ENCODE data around the gene GNG7. TPM values are rescaled to one million over a fixed set of nuclear protein-coding genes. Genes with fewer than 3 reads are reported as not detected.
A peak's percentile ranks its signal among the peaks of the same experiment; 100 is the strongest.

GNG7 gene
- polyA plus RNA-seq, 1 of the 3 experiments (the other 2 are of a cell fraction): 2.2 TPM

DNA sequence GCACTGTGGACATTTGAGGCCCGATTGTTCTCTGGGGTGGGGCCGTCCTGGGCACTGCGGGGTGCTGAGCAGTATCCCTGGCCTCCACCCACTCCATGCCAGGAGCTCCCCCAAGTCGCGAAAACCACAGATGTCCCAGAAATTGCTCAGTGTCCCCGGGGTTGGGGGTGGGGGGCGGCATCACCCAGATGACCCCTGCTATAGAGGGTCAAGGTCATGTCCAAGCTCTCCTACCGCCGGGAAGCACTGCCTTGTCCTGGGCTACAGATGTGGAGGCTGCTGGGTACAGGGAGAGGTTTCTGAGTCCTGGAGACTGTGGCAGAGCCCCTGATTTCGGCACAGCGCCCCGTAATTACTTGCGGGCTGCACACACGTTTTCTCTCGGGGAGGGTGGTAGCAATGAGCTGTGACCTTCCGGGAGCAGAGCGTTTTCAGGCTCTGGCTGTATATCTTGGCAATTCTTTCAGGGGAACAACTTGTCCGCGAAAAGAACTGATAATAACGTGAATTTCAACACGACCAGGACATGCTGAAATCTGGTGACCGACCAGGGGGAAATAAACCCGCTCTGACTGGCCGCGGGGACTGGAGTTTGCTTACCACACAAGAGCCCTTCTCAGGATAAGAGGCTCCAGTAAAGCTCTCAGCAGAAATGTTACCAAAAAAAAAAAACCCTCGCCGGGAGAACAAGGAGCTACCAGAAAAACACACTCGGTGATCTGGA is 68.1 kb downstream of the GNG7 start:
- H2AFZ ChIP-seq (ENCODE audit: low read depth): no peak overlapping the region
- peaks cover 6% of the 10 kb centered on the region for H3F3A ChIP-seq (replicated peaks; ENCODE audit: insufficient read depth)
- H3K4me2 ChIP-seq: no peak overlapping the region
- ChIA-PET POLR2A (no interaction called here), CTCF (interaction anchor here (0.7 to 6.3 kb wide), 6 partner anchors 12 to 172 kb away, joined by 3 to 116 read pairs (median 4); no protein-coding TSS in a partner anchor)
- no peak overlapping the region for H3K4me3 ChIP-seq (ENCODE audit: low read depth in 2 of 2, low read length in 1 of 2)
- TF ChIP-seq MAX (IDR thresholded peaks at IDR 0.05; ENCODE audit: low read depth) (no peak), NFIC (IDR thresholded peaks at IDR 0.05; ENCODE audit: borderline replicate concordance) (no peak), EZH2phosphoT487 (IDR thresholded peaks at IDR 0.05; ENCODE audit: borderline replicate concordance, low read depth) (no peak), CTCF (IDR thresholded peaks at IDR 0.05) (no peak), TCF12 (IDR thresholded peaks at IDR 0.05) (no peak), RXRA (IDR thresholded peaks at IDR 0.05; ENCODE audit: borderline replicate concordance, low read depth) (no peak), RAD21 (IDR thresholded peaks at IDR 0.05; ENCODE audit: low read length) (no peak), GABPA (IDR thresholded peaks at IDR 0.05; ENCODE audit: low read depth) (no peak)
- TF ChIP-seq, protein P1, sequence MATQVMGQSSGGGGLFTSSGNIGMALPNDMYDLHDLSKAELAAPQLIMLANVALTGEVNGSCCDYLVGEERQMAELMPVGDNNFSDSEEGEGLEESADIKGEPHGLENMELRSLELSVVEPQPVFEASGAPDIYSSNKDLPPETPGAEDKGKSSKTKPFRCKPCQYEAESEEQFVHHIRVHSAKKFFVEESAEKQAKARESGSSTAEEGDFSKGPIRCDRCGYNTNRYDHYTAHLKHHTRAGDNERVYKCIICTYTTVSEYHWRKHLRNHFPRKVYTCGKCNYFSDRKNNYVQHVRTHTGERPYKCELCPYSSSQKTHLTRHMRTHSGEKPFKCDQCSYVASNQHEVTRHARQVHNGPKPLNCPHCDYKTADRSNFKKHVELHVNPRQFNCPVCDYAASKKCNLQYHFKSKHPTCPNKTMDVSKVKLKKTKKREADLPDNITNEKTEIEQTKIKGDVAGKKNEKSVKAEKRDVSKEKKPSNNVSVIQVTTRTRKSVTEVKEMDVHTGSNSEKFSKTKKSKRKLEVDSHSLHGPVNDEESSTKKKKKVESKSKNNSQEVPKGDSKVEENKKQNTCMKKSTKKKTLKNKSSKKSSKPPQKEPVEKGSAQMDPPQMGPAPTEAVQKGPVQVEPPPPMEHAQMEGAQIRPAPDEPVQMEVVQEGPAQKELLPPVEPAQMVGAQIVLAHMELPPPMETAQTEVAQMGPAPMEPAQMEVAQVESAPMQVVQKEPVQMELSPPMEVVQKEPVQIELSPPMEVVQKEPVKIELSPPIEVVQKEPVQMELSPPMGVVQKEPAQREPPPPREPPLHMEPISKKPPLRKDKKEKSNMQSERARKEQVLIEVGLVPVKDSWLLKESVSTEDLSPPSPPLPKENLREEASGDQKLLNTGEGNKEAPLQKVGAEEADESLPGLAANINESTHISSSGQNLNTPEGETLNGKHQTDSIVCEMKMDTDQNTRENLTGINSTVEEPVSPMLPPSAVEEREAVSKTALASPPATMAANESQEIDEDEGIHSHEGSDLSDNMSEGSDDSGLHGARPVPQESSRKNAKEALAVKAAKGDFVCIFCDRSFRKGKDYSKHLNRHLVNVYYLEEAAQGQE (IDR thresholded peaks at IDR 0.05; ENCODE audit: low read depth, low read length): no peak
- no peaks in the 10 kb centered on the region for H3K27me3 ChIP-seq (ENCODE audit: insufficient read depth)
- no peaks in the 10 kb centered on the region for H3K9me2 ChIP-seq
- H3K79me2 ChIP-seq (ENCODE audit: insufficient read depth): no peaks in the 10 kb centered on the region
- no peaks in the 10 kb centered on the region for H3K36me3 ChIP-seq (replicated peaks in 1 of 2; ENCODE audit: control insufficient read depth in 1 of 2, insufficient read depth in 2 of 2, low read length in 1 of 2)
- peaks cover 0 to 3% of the 10 kb centered on the region in 2 experiments; a peak in 1 of 4 replicates for H3K4me1 ChIP-seq (ENCODE audit: control insufficient read depth in 1 of 2, insufficient read depth in 2 of 2, low read depth in 1 of 2, low read length in 1 of 2)
- DNase-seq: no peak
- H3K9me3 ChIP-seq: 0 out of 2 replicates have a peak, but pooled peaks cover 4% of the 10 kb centered on the region
- no peak overlapping the region for H3K27ac ChIP-seq (ENCODE audit: low read depth in 2 of 2, low read length in 1 of 2)
- no peak overlapping the region for H3K9ac ChIP-seq
- 53% methylated on average over 23 of the region's 28 CpGs for WGBS (ENCODE audit: low lambda C conversion rate)
- no peaks in the 10 kb centered on the region for H4K20me1 ChIP-seq (ENCODE audit: insufficient read depth)

- no peaks in the 10 kb centered on the region for H3K79me2 ChIP-seq (ENCODE audit: insufficient read depth)
- no peaks in the 10 kb centered on the region for H3K9me2 ChIP-seq
- H3K4me1 ChIP-seq (ENCODE audit: control insufficient read depth in 1 of 2, insufficient read depth in 2 of 2, low read depth in 1 of 2, low read length in 1 of 2): peaks cover 0 to 3% of the 10 kb centered on the region in 2 experiments; a peak in 1 of 4 replicates
- H3K36me3 ChIP-seq (replicated peaks in 1 of 2; ENCODE audit: control insufficient read depth in 1 of 2, insufficient read depth in 2 of 2, low read length in 1 of 2): no peaks in the 10 kb centered on the region
- ChIA-PET POLR2A (no interaction called here), CTCF (interaction anchor here (0.8 to 6.3 kb wide), 6 partner anchors 11 to 94 kb away, joined by 3 to 116 read pairs (median 4); no protein-coding TSS in a partner anchor)
- 0 out of 2 replicates have a peak, but pooled peaks cover 4% of the 10 kb centered on the region for H3K9me3 ChIP-seq
- H3K4me2 ChIP-seq: 0 out of 2 replicates have a peak overlapping the region, but pooled peaks have one; percentile 7
- no peak overlapping the region for H3K4me3 ChIP-seq (ENCODE audit: low read depth in 2 of 2, low read length in 1 of 2)
- 32% methylated on average over 6 of the region's 12 CpGs for WGBS (ENCODE audit: low lambda C conversion rate)
- H3F3A ChIP-seq (replicated peaks; ENCODE audit: insufficient read depth): no peaks in the 10 kb centered on the region
- no peak overlapping the region for H2AFZ ChIP-seq (ENCODE audit: low read depth)
- H4K20me1 ChIP-seq (ENCODE audit: insufficient read depth): no peaks in the 10 kb centered on the region
- no peak for DNase-seq
- H3K9ac ChIP-seq: no peak overlapping the region
- no peak overlapping the region for H3K27ac ChIP-seq (ENCODE audit: low read depth in 2 of 2, low read length in 1 of 2)
- no peaks in the 10 kb centered on the region for H3K27me3 ChIP-seq (ENCODE audit: insufficient read depth)
- TF ChIP-seq MEF2A (IDR thresholded peaks at IDR 0.05; ENCODE audit: borderline replicate concordance, low read depth) (no peak), RXRA (IDR thresholded peaks at IDR 0.05; ENCODE audit: borderline replicate concordance, low read depth) (no peak), CTCF (IDR thresholded peaks at IDR 0.05) (no peak), RAD21 (IDR thresholded peaks at IDR 0.05; ENCODE audit: low read length) (no peak), EP300 (IDR thresholded peaks at IDR 0.05; ENCODE audit: borderline replicate concordance in 1 of 2, low read depth in 1 of 2, low read length in 1 of 2) (no peak), SMC3 (IDR thresholded peaks at IDR 0.05; ENCODE audit: low read depth, low read length) (no peak), TCF12 (IDR thresholded peaks at IDR 0.05) (no peak), JUND (IDR thresholded peaks at IDR 0.05) (no peak), FOXM1 (IDR thresholded peaks at IDR 0.05; ENCODE audit: low read depth) (no peak), EZH2phosphoT487 (IDR thresholded peaks at IDR 0.05; ENCODE audit: borderline replicate concordance, low read depth) (no peak), IRF3 (IDR thresholded peaks at IDR 0.05; ENCODE audit: low read depth, low read length) (no peak)
Observed at GRCh38 chr19:2633693-2634075, 68.8 kb downstream of the GNG7 start.
